Lower leg skin (tissue), 3 donors: ENCODE data around the gene SPNS2.

ENCODE experiments used
- CTCF ChIP-seq, 3 donors: fragments of 450-650 bp; IDR thresholded peaks; one replicate each; pipeline ENCODE4 v1.5.1; 2016; ENCODE audit warnings: antibody characterized with exemption in 3 of 3, mild to moderate bottlenecking in 3 of 3, moderate library complexity in 2 of 3
- POLR2A ChIP-seq, 2 donors: fragments of 450-650 bp; IDR thresholded peaks; one replicate each; pipeline ENCODE4 v1.6.1; 2016 to 2017; ENCODE audit warnings: antibody characterized with exemption in 2 of 2, mild to moderate bottlenecking in 1 of 2, moderate library complexity in 1 of 2

- TF ChIP-seq POLR2A (IDR thresholded peaks at IDR 0.05): no peak
- TF ChIP-seq CTCF (IDR thresholded peaks at IDR 0.05): no peak
These were observed 2.7 kb downstream of the SPNS2 start for GRCh38 chr17:4501295-4501949.
